NCI-H82 treated with DMSO at 0.1 percent for 48 hours (cell line): Measurements from ENCODE around the gene IFITM5.
"Not testable (repeated sequence)": the region's sequence is repeated elsewhere in the genome, so short reads cannot be mapped to it uniquely, and the experiment has no call there.

ENCODE experiments used
- DNase-seq: peaks from one replicate; lab custom pipeline; 2025; ENCODE audit not compliant: unreplicated experiment; lab: John Stamatoyannopoulos, UW

Gene IFITM5

GRCh38 chr11:299081-299891, at the start of gene IFITM5:
Gene IFITM5, minus strand, starts transcription at chr11:299526. Its CDS starts 36 bp downstream, at chr11:299490.
- DNase-seq, result no peak

- no peak for DNase-seq
Observed at GRCh38 chr11:346529-346928, 47.2 kb upstream of the IFITM5 start.

GRCh38 chr11:344836-345578, 45.7 kb upstream of the IFITM5 start:
- no peak for DNase-seq

- DNase-seq, result no peak
Observed at GRCh38 chr11:342328-342727, 43.0 kb upstream of the IFITM5 start.

- no peak for DNase-seq
Observed at GRCh38 chr11:340539-341512, 41.5 kb upstream of the IFITM5 start.

GRCh38 chr11:339963-340362, 40.6 kb upstream of the IFITM5 start:
- DNase-seq, result no peak

GRCh38 chr11:337711-338110, 38.4 kb upstream of the IFITM5 start:
- no peak for DNase-seq

- no peak for DNase-seq
Observed at GRCh38 chr11:336659-337198, 37.4 kb upstream of the IFITM5 start.

- DNase-seq, result no peak
Observed at GRCh38 chr11:335779-336658, 36.7 kb upstream of the IFITM5 start.

- no peak for DNase-seq
Observed at GRCh38 chr11:334264-334994, 35.1 kb upstream of the IFITM5 start.

GRCh38 chr11:333616-334263, 34.4 kb upstream of the IFITM5 start:
- not testable (repeated sequence) for DNase-seq

GRCh38 chr11:332651-333480, 33.5 kb upstream of the IFITM5 start:
- no peak for DNase-seq

- no peak for DNase-seq
Observed at GRCh38 chr11:331358-332060, 32.2 kb upstream of the IFITM5 start.

- DNase-seq, result no peak
Observed at GRCh38 chr11:330694-331357, 31.5 kb upstream of the IFITM5 start.

GRCh38 chr11:330307-330693, 31.0 kb upstream of the IFITM5 start:
- DNase-seq, result no peak

- no peak for DNase-seq
Observed at GRCh38 chr11:329886-330253, 30.5 kb upstream of the IFITM5 start.
